ENCODE measurements around the gene ZC3H6. TPM values are rescaled to one million over a fixed set of nuclear protein-coding genes. Genes with fewer than 3 reads are reported as not detected.
A peak's percentile ranks its signal among the peaks of the same experiment; 100 is the strongest.

The ZC3H6 gene
- polyA plus RNA-seq, 1 of the 3 experiments (the other 2 are of a cell fraction) = 0.71 TPM

DNA sequence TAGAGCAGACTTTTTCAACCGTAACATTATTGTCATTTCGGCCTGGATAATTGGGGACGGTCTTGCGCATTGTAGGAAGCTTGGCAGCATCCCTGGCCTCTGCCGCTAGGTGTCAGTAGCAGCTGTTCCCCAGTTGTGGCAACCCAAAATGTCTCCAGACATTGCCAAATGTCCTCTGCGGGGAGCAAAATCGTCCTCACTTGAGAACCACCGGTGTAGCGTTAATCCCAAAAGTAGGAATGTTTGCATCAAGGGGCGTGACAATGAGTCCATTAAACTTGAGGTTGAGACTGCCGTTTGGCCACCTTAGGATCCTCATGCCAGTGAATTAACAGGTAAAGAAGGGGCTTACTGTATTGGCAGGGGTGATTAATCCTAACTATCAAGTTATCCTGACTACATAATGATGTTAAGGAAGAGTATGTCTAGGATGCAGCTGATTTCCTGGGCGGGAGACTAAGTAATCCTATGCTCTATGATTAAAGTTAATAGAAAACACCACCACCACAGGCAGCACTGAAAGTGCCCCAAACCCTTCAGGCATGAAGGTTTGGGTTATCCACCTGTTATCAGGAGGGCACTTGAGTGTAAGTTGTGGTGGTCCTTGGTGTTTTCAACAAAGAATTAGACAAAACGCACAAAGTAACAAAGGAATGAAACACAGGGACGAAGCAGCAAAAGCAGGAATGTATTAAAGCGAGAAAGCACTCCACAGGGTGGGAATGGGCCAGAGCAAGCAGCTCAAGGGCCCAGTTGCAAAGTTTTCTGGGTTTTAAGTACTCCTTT is 15.7 kb upstream of the ZC3H6 start:
- ChIA-PET POLR2A (no interaction called here), CTCF (interaction anchor here (0.7 to 3.3 kb wide), 25 partner anchors 9 to 323 kb away, joined by 3 to 21 read pairs (median 5); no protein-coding TSS in a partner anchor)
- Histone ChIP-seq H3K36me3 (replicated peaks in 1 of 2; ENCODE audit: control insufficient read depth in 1 of 2, insufficient read depth in 2 of 2, low read length in 1 of 2) (no peaks in the 10 kb centered on the region), H3K79me2 (ENCODE audit: insufficient read depth) (no peaks in the 10 kb centered on the region), H3K27me3 (ENCODE audit: insufficient read depth) (no peaks in the 10 kb centered on the region), H2AFZ (ENCODE audit: low read depth) (peak overlapping the region; percentile 94), H4K20me1 (ENCODE audit: insufficient read depth) (no peaks in the 10 kb centered on the region), H3F3A (replicated peaks; ENCODE audit: insufficient read depth) (no peaks in the 10 kb centered on the region), H3K4me3 (ENCODE audit: low read depth in 2 of 2, low read length in 1 of 2) (peak overlapping the region; percentile 21 to 42; a peak in 2 of 4 replicates), H3K4me2 (peak overlapping the region; percentile 66), H3K27ac (ENCODE audit: low read depth in 2 of 2, low read length in 1 of 2) (no peak overlapping the region), H3K4me1 (ENCODE audit: control insufficient read depth in 1 of 2, insufficient read depth in 2 of 2, low read depth in 1 of 2, low read length in 1 of 2) (peaks cover 3 to 4% of the 10 kb centered on the region in 2 experiments; a peak in 2 of 4 replicates), H3K9ac (no peak overlapping the region), H3K9me3 (no peaks in the 10 kb centered on the region; the same call in 1 of the 2 replicates), H3K9me2 (no peaks in the 10 kb centered on the region)
- TF ChIP-seq GABPA (IDR thresholded peaks at IDR 0.05; ENCODE audit: low read depth) (no peak), NRF1 (IDR thresholded peaks at IDR 0.05; ENCODE audit: low read depth, low read length) (peak; percentile 51; the same call in 1 of the 2 replicates), TEAD4 (IDR thresholded peaks at IDR 0.05; ENCODE audit: borderline replicate concordance, insufficient read depth) (no peak), MEF2A (IDR thresholded peaks at IDR 0.05; ENCODE audit: borderline replicate concordance, low read depth) (no peak), EP300 (IDR thresholded peaks at IDR 0.05; ENCODE audit: borderline replicate concordance in 1 of 2, low read depth in 1 of 2, low read length in 1 of 2) (no peak), FOXJ3 (CRISPR knock-in tag; IDR thresholded peaks at IDR 0.05) (no peak), FOXM1 (IDR thresholded peaks at IDR 0.05; ENCODE audit: low read depth) (no peak), CHD2 (IDR thresholded peaks at IDR 0.05; ENCODE audit: low read length, partially characterized antibody) (peak; percentile 42), YY1 (IDR thresholded peaks at IDR 0.05; ENCODE audit: low read depth) (peak; percentile 66; the same call in 1 of the 2 replicates), RAD21 (IDR thresholded peaks at IDR 0.05; ENCODE audit: low read length) (peak; percentile 90), RXRA (IDR thresholded peaks at IDR 0.05; ENCODE audit: borderline replicate concordance, low read depth) (no peak), MXI1 (IDR thresholded peaks at IDR 0.05; ENCODE audit: low read depth, low read length) (no peak), TCF12 (IDR thresholded peaks at IDR 0.05) (no peak), RCOR1 (IDR thresholded peaks at IDR 0.05; ENCODE audit: low read length) (0 out of 2 replicates have a peak, but pooled peaks have one; percentile 39), SMC3 (IDR thresholded peaks at IDR 0.05; ENCODE audit: low read depth, low read length) (peak; percentile 91)
- TF ChIP-seq, protein P1, sequence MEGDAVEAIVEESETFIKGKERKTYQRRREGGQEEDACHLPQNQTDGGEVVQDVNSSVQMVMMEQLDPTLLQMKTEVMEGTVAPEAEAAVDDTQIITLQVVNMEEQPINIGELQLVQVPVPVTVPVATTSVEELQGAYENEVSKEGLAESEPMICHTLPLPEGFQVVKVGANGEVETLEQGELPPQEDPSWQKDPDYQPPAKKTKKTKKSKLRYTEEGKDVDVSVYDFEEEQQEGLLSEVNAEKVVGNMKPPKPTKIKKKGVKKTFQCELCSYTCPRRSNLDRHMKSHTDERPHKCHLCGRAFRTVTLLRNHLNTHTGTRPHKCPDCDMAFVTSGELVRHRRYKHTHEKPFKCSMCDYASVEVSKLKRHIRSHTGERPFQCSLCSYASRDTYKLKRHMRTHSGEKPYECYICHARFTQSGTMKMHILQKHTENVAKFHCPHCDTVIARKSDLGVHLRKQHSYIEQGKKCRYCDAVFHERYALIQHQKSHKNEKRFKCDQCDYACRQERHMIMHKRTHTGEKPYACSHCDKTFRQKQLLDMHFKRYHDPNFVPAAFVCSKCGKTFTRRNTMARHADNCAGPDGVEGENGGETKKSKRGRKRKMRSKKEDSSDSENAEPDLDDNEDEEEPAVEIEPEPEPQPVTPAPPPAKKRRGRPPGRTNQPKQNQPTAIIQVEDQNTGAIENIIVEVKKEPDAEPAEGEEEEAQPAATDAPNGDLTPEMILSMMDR (IDR thresholded peaks at IDR 0.05) = peak; percentile 97
- TF ChIP-seq, protein P2, sequence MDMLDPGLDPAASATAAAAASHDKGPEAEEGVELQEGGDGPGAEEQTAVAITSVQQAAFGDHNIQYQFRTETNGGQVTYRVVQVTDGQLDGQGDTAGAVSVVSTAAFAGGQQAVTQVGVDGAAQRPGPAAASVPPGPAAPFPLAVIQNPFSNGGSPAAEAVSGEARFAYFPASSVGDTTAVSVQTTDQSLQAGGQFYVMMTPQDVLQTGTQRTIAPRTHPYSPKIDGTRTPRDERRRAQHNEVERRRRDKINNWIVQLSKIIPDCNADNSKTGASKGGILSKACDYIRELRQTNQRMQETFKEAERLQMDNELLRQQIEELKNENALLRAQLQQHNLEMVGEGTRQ (IDR thresholded peaks at IDR 0.05; ENCODE audit: borderline replicate concordance, low read depth, low read length) = no peak
- WGBS (ENCODE audit: low lambda C conversion rate) = 25% methylated on average over 15 of the region's 15 CpGs
- DNase-seq = peak; percentile 70
